Keratinocyte (primary cell): ENCODE results near the gene PHACTR1. TPM values are rescaled to one million over a fixed set of nuclear protein-coding genes. Genes with fewer than 3 reads are reported as not detected.

Source experiments
- DNase-seq: peaks from one replicate; pipeline ENCODE4 v3.0.0-alpha.2; 2011; ENCODE audit warnings: low read depth, missing footprints, low spot score
- FAIRE-seq: peaks from 2 replicates; lab custom pipeline; 2011; peaks lifted over from hg19 to GRCh38; lab: Jason Lieb, UNC
- H2AFZ ChIP-seq: 2 replicates; pipeline ENCODE4 v1.6.0; 2012; ENCODE audit warnings: low read length, control low read depth, inconsistent platforms; ENCODE audit not compliant: control insufficient read depth
- H3K27ac ChIP-seq: 2 replicates; pipeline ENCODE4 v1.5.1; 2011; ENCODE audit warnings: low read length; ENCODE audit not compliant: control insufficient read depth, insufficient read depth
- H3K27me3 ChIP-seq: 3 replicates; pipeline ENCODE4 v1.6.0; 2011; ENCODE audit warnings: low read length; ENCODE audit not compliant: control insufficient read depth, insufficient read depth; ENCODE audit errors: extremely low read depth
- H3K36me3 ChIP-seq, 2 experiments: 2 replicates in 1 of 2; 3 replicates in 1 of 2; pipeline ENCODE4 v1.5.1; 2011; ENCODE audit warnings: low read length in 2 of 2, mild to moderate bottlenecking in 1 of 2; ENCODE audit not compliant: control insufficient read depth in 2 of 2, insufficient read depth in 2 of 2; ENCODE audit errors: extremely low read depth in 1 of 2
- H3K4me1 ChIP-seq: 3 replicates; pipeline ENCODE4 v1.5.1; 2011; ENCODE audit warnings: low read length; ENCODE audit not compliant: control insufficient read depth, insufficient read depth; ENCODE audit errors: extremely low read depth
- H3K4me2 ChIP-seq: 3 replicates; pipeline ENCODE4 v1.6.0; 2011; ENCODE audit warnings: low read depth, low read length; ENCODE audit not compliant: control insufficient read depth, insufficient read depth; ENCODE audit errors: extremely low read depth
- H3K4me3 ChIP-seq, 3 experiments: fragments of 200-600 bp in 1 of 3; sonication (generic) in 1 of 3; 2 replicates in 2 of 3; 3 replicates in 1 of 3; pipeline ENCODE4 v1.5.1; 2011 to 2016; ENCODE audit warnings: low read length in 3 of 3, mild to moderate bottlenecking in 3 of 3, control low read depth in 2 of 3, inconsistent platforms in 1 of 3, low read depth in 1 of 3, mixed read lengths in 1 of 3, mixed run types in 1 of 3, moderate library complexity in 1 of 3; ENCODE audit not compliant: control insufficient read depth in 2 of 3, insufficient read depth in 2 of 3; ENCODE audit errors: extremely low read depth in 1 of 3
- H3K79me2 ChIP-seq: 2 replicates; pipeline ENCODE4 v1.6.0; 2012; ENCODE audit warnings: low read length; ENCODE audit not compliant: control insufficient read depth, insufficient read depth
- H3K9ac ChIP-seq: 3 replicates; pipeline ENCODE4 v1.6.0; 2011; ENCODE audit warnings: low read length; ENCODE audit not compliant: control insufficient read depth, insufficient read depth; ENCODE audit errors: extremely low read depth
- H3K9me1 ChIP-seq: 3 replicates; pipeline ENCODE4 v1.6.0; 2011; ENCODE audit warnings: low read length; ENCODE audit not compliant: control insufficient read depth, insufficient read depth; ENCODE audit errors: extremely low read depth
- H3K9me3 ChIP-seq: 2 replicates; pipeline ENCODE4 v1.5.1; 2012; ENCODE audit warnings: low read depth, low read length; ENCODE audit not compliant: control insufficient read depth
- H4K20me1 ChIP-seq: 3 replicates; pipeline ENCODE4 v1.6.0; 2011; ENCODE audit warnings: low read length; ENCODE audit not compliant: control insufficient read depth, insufficient read depth; ENCODE audit errors: extremely low read depth
- EZH2 ChIP-seq: IDR thresholded peaks from one replicate; pipeline ENCODE4 v1.6.1; 2012; ENCODE audit warnings: inconsistent platforms, mild to moderate bottlenecking, low read length, moderate library complexity
- dilution Hi-C: fragments of 300-500 bp; cut with MboI; formaldehyde crosslinking; loops from one replicate; pipeline ENCODE4 v1.7.0; 2020; ENCODE audit warnings: low sequenced_read_pairs; ENCODE audit not compliant: extremely low pct_ligation_motif_present
- polyA plus RNA-seq, 5 experiments: library from polyadenylated mRNA; depleted of rRNA in 3 of 5; stranded (reverse) in 3 of 5; stranded (forward) in 1 of 5; unstranded in 1 of 5; fragments of >200 nt; gene quantifications; 1 replicate in 1 of 5; 2 replicates in 3 of 5; 3 replicates in 1 of 5; pipeline versions ENCODE4 v1.2.1 to v1.2.3, GENCODE V29; 2011 to 2012; ENCODE audit warnings: missing spikeins in 2 of 5, low read depth in 1 of 5, low replicate concordance in 1 of 5
- TF ChIP-seq, protein P1 (sequence below), 3 experiments: IDR thresholded peaks in 1 of 3; conservative IDR thresholded peaks in 1 of 3; optimal IDR thresholded peaks in 1 of 3; 2 replicates in 2 of 3; 3 replicates in 1 of 3; pipeline versions ENCODE3 to v1.5.1; 2011; ENCODE audit warnings: low read length in 3 of 3, mild to moderate bottlenecking in 3 of 3, moderate library complexity in 2 of 3, control low read depth in 1 of 3, inconsistent platforms in 1 of 3; ENCODE audit not compliant: insufficient read depth in 2 of 3; ENCODE audit errors: extremely low read depth in 1 of 3

PHACTR1 gene
- polyA plus RNA-seq, 1 donor (not counting 4 experiments of a cell fraction or from before 2014, with no cell fraction given) = 0.22 TPM

DNA sequence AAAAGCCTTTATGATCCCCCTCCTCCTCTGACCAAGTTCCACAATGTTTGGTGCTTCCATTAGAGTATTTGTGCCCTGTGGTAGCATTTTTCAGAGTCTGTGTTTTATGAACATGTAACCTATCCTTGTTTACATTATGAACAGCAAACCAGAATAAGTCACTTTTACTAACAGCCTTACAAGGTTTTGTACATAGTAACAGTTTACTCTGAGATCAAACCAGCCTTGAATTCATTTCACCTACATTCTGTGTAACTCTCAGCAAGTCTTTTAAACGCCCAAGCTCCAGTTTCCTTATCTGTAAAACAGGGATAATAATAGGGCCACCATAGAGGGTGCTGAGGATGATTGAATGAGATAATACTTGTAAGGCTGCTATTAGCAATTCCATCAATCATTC is 175.0 kb downstream of the PHACTR1 start:
- no peak for DNase-seq
- H3K36me3 ChIP-seq = no peaks in the 10 kb centered on the region
- no peaks in the 10 kb centered on the region for H3K4me1 ChIP-seq
- no peak overlapping the region for H2AFZ ChIP-seq
- no peaks in the 10 kb centered on the region for H3K9me1 ChIP-seq
- peaks cover 5% of the 10 kb centered on the region for H3K27me3 ChIP-seq
- H4K20me1 ChIP-seq = no peaks in the 10 kb centered on the region
- no peak overlapping the region for H3K4me3 ChIP-seq
- no peak for FAIRE-seq
- H3K9ac ChIP-seq = no peak overlapping the region
- H3K27ac ChIP-seq = no peak overlapping the region
- no peaks in the 10 kb centered on the region for H3K79me2 ChIP-seq
- no peak for TF ChIP-seq EZH2
- dilution Hi-C loops = loop anchor here (25.0 kb wide), 1 partner anchor 254 kb away; no protein-coding TSS in a partner anchor
- H3K4me2 ChIP-seq = no peak overlapping the region
- H3K9me3 ChIP-seq = peaks cover 2% of the 10 kb centered on the region

GRCh38 chr6:12892151-12892550 is 175.6 kb downstream of the PHACTR1 start:
- Histone ChIP-seq H3K4me2 (no peak overlapping the region), H3K4me3 (no peak overlapping the region), H3K36me3 (no peaks in the 10 kb centered on the region), H2AFZ (no peak overlapping the region), H3K9me3 (peaks cover 2% of the 10 kb centered on the region), H3K9ac (no peak overlapping the region), H3K9me1 (no peaks in the 10 kb centered on the region), H4K20me1 (no peaks in the 10 kb centered on the region), H3K27ac (no peak overlapping the region), H3K4me1 (no peaks in the 10 kb centered on the region), H3K79me2 (no peaks in the 10 kb centered on the region), H3K27me3 (peaks cover 5% of the 10 kb centered on the region)
- dilution Hi-C loops = loop anchor here (25.0 kb wide), 1 partner anchor 255 kb away; no protein-coding TSS in a partner anchor
- FAIRE-seq = no peak
- no peak for TF ChIP-seq EZH2
- TF ChIP-seq, protein P1, sequence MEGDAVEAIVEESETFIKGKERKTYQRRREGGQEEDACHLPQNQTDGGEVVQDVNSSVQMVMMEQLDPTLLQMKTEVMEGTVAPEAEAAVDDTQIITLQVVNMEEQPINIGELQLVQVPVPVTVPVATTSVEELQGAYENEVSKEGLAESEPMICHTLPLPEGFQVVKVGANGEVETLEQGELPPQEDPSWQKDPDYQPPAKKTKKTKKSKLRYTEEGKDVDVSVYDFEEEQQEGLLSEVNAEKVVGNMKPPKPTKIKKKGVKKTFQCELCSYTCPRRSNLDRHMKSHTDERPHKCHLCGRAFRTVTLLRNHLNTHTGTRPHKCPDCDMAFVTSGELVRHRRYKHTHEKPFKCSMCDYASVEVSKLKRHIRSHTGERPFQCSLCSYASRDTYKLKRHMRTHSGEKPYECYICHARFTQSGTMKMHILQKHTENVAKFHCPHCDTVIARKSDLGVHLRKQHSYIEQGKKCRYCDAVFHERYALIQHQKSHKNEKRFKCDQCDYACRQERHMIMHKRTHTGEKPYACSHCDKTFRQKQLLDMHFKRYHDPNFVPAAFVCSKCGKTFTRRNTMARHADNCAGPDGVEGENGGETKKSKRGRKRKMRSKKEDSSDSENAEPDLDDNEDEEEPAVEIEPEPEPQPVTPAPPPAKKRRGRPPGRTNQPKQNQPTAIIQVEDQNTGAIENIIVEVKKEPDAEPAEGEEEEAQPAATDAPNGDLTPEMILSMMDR (optimal IDR thresholded peaks at IDR 0.05 in 1 of 3, IDR thresholded peaks at IDR 0.05 in 1 of 3, conservative IDR thresholded peaks at IDR 0.05 in 1 of 3; ENCODE audit: extremely low read depth in 1 of 3, insufficient read depth in 2 of 3, low read length in 3 of 3) = no peak
- DNase-seq = no peak

GRCh38 chr6:12893036-12893435 is 176.5 kb downstream of the PHACTR1 start:
- Histone ChIP-seq H3K9ac (no peak overlapping the region), H3K79me2 (no peaks in the 10 kb centered on the region), H4K20me1 (no peaks in the 10 kb centered on the region), H3K27ac (no peak overlapping the region), H3K27me3 (peaks cover 5% of the 10 kb centered on the region), H2AFZ (no peak overlapping the region), H3K4me3 (no peak overlapping the region), H3K4me1 (no peaks in the 10 kb centered on the region), H3K9me1 (no peaks in the 10 kb centered on the region), H3K36me3 (no peaks in the 10 kb centered on the region), H3K9me3 (peaks cover 2% of the 10 kb centered on the region), H3K4me2 (no peak overlapping the region)
- dilution Hi-C loops = loop anchor here (25.0 kb wide), 1 partner anchor 256 kb away; no protein-coding TSS in a partner anchor
- no peak for TF ChIP-seq EZH2
- TF ChIP-seq, protein P1 (optimal IDR thresholded peaks at IDR 0.05 in 1 of 3, IDR thresholded peaks at IDR 0.05 in 1 of 3, conservative IDR thresholded peaks at IDR 0.05 in 1 of 3; ENCODE audit: extremely low read depth in 1 of 3, insufficient read depth in 2 of 3, low read length in 3 of 3) = no peak
- DNase-seq = no peak
- FAIRE-seq = no peak
